ENCODE data around the gene IL36RN. TPM values are rescaled to one million over a fixed set of nuclear protein-coding genes. Genes with fewer than 3 reads are reported as not detected.

The IL36RN gene
- total RNA-seq, 1 donor from 2014 or later: 0.85 TPM

- no peak for TF ChIP-seq CTCF (IDR thresholded peaks at IDR 0.05; ENCODE audit: unreplicated experiment)
- no peak for DNase-seq (ENCODE audit: low spot score in 2 of 2, unreplicated experiment in 2 of 2)
- H3K4me1 Mint-ChIP-seq: no peaks in the 10 kb centered on the region
- peaks cover 47% of the 10 kb centered on the region for H3K27me3 Mint-ChIP-seq (ENCODE audit: low read depth)
- no peak overlapping the region for H3K4me3 Mint-ChIP-seq
- no peak overlapping the region for H3K27ac Mint-ChIP-seq
- H3K36me3 Mint-ChIP-seq: no peaks in the 10 kb centered on the region
- peaks cover 13% of the 10 kb centered on the region for H3K9me3 Mint-ChIP-seq
Measured at GRCh38 chr2:113013336-113013661, 45.7 kb upstream of the IL36RN start.

- H3K27ac Mint-ChIP-seq: no peak overlapping the region
- H3K36me3 Mint-ChIP-seq: no peaks in the 10 kb centered on the region
- no peak for DNase-seq (ENCODE audit: low spot score in 2 of 2, unreplicated experiment in 2 of 2)
- H3K9me3 Mint-ChIP-seq: peaks cover 20% of the 10 kb centered on the region
- TF ChIP-seq CTCF (IDR thresholded peaks at IDR 0.05; ENCODE audit: unreplicated experiment): no peak
- no peaks in the 10 kb centered on the region for H3K4me1 Mint-ChIP-seq
- peaks cover 50% of the 10 kb centered on the region for H3K27me3 Mint-ChIP-seq (ENCODE audit: low read depth)
- no peak overlapping the region for H3K4me3 Mint-ChIP-seq
Measured at GRCh38 chr2:113014067-113014466, 44.9 kb upstream of the IL36RN start.

GRCh38 chr2:113015042-113015441 is 44.0 kb upstream of the IL36RN start:
- Mint-ChIP-seq H3K4me1 (no peaks in the 10 kb centered on the region), H3K9me3 (peaks cover 26% of the 10 kb centered on the region), H3K27me3 (ENCODE audit: low read depth) (peaks cover 52% of the 10 kb centered on the region), H3K36me3 (no peaks in the 10 kb centered on the region), H3K4me3 (no peak overlapping the region), H3K27ac (no peak overlapping the region)
- no peak for TF ChIP-seq CTCF (IDR thresholded peaks at IDR 0.05; ENCODE audit: unreplicated experiment)
- no peak for DNase-seq (ENCODE audit: low spot score in 2 of 2, unreplicated experiment in 2 of 2)

- Mint-ChIP-seq H3K27me3 (ENCODE audit: low read depth) (peaks cover 48% of the 10 kb centered on the region), H3K27ac (no peak overlapping the region), H3K9me3 (peaks cover 26% of the 10 kb centered on the region), H3K4me1 (no peaks in the 10 kb centered on the region), H3K4me3 (no peak overlapping the region), H3K36me3 (no peaks in the 10 kb centered on the region)
- no peak for TF ChIP-seq CTCF (IDR thresholded peaks at IDR 0.05; ENCODE audit: unreplicated experiment)
- no peak for DNase-seq (ENCODE audit: low spot score in 2 of 2, unreplicated experiment in 2 of 2)
Measured at GRCh38 chr2:113015655-113016054, 43.3 kb upstream of the IL36RN start.

- Mint-ChIP-seq H3K36me3 (no peaks in the 10 kb centered on the region), H3K9me3 (peaks cover 20% of the 10 kb centered on the region)
- DNase-seq (ENCODE audit: low spot score in 2 of 2, unreplicated experiment in 2 of 2): no peak
Measured at GRCh38 chr2:113018509-113018908, 40.5 kb upstream of the IL36RN start.

More at GRCh38 chr2:113018509-113018908, 40.5 kb upstream of the IL36RN start:
- no peak for TF ChIP-seq CTCF (IDR thresholded peaks at IDR 0.05; ENCODE audit: unreplicated experiment)
- Mint-ChIP-seq H3K27me3 (ENCODE audit: low read depth) (peaks cover 51% of the 10 kb centered on the region), H3K4me3 (no peak overlapping the region), H3K4me1 (no peaks in the 10 kb centered on the region), H3K27ac (no peak overlapping the region)

Data from mesothelial cell of epicardium (in vitro differentiated cells).